ENCODE measurements around the gene COL5A3. TPM values are rescaled to one million over a fixed set of nuclear protein-coding genes. Genes with fewer than 3 reads are reported as not detected.
A peak's percentile ranks its signal among the peaks of the same experiment; 100 is the strongest.

Gene COL5A3
- polyA plus RNA-seq, 1 donor from 2014 or later = 0.11 TPM

DNA sequence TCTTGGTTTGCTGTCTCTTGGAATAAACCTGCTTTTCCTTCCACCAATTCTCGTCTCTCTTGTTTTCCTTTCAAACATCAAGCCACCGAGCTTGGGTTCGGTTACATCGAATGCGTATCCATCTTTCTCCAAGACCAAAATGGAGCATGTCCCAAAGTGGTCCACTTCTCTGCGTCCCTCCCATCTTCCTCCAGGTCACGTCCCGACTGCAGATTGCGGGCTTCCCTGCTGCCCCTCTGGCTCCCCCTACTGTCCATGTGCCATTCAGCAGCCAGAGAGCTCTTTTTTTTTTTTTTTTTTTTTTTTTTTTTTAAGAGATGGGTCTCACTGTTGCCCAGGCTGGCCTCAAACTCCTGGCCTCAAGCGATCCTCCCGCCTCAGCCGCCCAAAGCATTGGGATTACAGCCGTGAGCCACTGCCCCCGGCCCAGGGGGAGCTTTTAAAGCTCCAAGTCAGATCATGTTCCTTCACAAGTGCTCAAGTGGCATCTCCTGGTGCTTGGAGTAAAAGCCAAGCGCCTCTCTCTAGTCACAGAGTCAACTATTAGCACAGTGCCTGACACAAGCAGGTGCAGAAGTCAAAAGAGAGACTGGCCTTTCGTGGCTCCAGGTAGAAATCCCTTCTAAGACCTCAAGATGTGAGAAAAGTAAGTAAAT lies 10.0 kb downstream of the COL5A3 start:
- H3K36me3 ChIP-seq (ENCODE audit: insufficient read depth, low read length) = no peaks in the 10 kb centered on the region
- H3K79me2 ChIP-seq (replicated peaks; ENCODE audit: insufficient read depth, low read length) = no peaks in the 10 kb centered on the region
- H3K9me2 ChIP-seq (ENCODE audit: insufficient read depth, low read length) = no peaks in the 10 kb centered on the region
- no peak overlapping the region for H2AFZ ChIP-seq (ENCODE audit: low read depth, low read length)
- H3K27ac ChIP-seq (ENCODE audit: low read length) = no peak overlapping the region
- no peaks in the 10 kb centered on the region for H3K9me3 ChIP-seq (ENCODE audit: low read length)
- H3K9ac ChIP-seq (ENCODE audit: low read length) = no peak overlapping the region
- no peaks in the 10 kb centered on the region for H4K20me1 ChIP-seq (ENCODE audit: insufficient read depth)
- no peaks in the 10 kb centered on the region for H3K27me3 ChIP-seq (ENCODE audit: insufficient read depth, low read depth, low read length)
- H3F3A ChIP-seq (ENCODE audit: insufficient read depth, low read length, poor library complexity, severe bottlenecking) = no peaks in the 10 kb centered on the region
- H3K4me2 ChIP-seq (ENCODE audit: low read length) = no peak overlapping the region
- no peak for TF ChIP-seq MXI1 (conservative IDR thresholded peaks at IDR 0.05; ENCODE audit: poor library complexity, severe bottlenecking)
- no peak for TF ChIP-seq POLR2AphosphoS5 (IDR thresholded peaks at IDR 0.05)
- TF ChIP-seq, protein P1, sequence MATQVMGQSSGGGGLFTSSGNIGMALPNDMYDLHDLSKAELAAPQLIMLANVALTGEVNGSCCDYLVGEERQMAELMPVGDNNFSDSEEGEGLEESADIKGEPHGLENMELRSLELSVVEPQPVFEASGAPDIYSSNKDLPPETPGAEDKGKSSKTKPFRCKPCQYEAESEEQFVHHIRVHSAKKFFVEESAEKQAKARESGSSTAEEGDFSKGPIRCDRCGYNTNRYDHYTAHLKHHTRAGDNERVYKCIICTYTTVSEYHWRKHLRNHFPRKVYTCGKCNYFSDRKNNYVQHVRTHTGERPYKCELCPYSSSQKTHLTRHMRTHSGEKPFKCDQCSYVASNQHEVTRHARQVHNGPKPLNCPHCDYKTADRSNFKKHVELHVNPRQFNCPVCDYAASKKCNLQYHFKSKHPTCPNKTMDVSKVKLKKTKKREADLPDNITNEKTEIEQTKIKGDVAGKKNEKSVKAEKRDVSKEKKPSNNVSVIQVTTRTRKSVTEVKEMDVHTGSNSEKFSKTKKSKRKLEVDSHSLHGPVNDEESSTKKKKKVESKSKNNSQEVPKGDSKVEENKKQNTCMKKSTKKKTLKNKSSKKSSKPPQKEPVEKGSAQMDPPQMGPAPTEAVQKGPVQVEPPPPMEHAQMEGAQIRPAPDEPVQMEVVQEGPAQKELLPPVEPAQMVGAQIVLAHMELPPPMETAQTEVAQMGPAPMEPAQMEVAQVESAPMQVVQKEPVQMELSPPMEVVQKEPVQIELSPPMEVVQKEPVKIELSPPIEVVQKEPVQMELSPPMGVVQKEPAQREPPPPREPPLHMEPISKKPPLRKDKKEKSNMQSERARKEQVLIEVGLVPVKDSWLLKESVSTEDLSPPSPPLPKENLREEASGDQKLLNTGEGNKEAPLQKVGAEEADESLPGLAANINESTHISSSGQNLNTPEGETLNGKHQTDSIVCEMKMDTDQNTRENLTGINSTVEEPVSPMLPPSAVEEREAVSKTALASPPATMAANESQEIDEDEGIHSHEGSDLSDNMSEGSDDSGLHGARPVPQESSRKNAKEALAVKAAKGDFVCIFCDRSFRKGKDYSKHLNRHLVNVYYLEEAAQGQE (IDR thresholded peaks at IDR 0.05; ENCODE audit: borderline replicate concordance) = no peak
- TF ChIP-seq, protein P2, sequence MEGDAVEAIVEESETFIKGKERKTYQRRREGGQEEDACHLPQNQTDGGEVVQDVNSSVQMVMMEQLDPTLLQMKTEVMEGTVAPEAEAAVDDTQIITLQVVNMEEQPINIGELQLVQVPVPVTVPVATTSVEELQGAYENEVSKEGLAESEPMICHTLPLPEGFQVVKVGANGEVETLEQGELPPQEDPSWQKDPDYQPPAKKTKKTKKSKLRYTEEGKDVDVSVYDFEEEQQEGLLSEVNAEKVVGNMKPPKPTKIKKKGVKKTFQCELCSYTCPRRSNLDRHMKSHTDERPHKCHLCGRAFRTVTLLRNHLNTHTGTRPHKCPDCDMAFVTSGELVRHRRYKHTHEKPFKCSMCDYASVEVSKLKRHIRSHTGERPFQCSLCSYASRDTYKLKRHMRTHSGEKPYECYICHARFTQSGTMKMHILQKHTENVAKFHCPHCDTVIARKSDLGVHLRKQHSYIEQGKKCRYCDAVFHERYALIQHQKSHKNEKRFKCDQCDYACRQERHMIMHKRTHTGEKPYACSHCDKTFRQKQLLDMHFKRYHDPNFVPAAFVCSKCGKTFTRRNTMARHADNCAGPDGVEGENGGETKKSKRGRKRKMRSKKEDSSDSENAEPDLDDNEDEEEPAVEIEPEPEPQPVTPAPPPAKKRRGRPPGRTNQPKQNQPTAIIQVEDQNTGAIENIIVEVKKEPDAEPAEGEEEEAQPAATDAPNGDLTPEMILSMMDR (IDR thresholded peaks at IDR 0.05; ENCODE audit: poor library complexity, severe bottlenecking) = peak; percentile 74
- TF ChIP-seq RAD21 (conservative IDR thresholded peaks at IDR 0.05) = peak; percentile 49
- peak; percentile 59 for TF ChIP-seq SMC3 (conservative IDR thresholded peaks at IDR 0.05; ENCODE audit: poor library complexity)
- H3K4me3 ChIP-seq (ENCODE audit: low read length) = no peak overlapping the region

DNA sequence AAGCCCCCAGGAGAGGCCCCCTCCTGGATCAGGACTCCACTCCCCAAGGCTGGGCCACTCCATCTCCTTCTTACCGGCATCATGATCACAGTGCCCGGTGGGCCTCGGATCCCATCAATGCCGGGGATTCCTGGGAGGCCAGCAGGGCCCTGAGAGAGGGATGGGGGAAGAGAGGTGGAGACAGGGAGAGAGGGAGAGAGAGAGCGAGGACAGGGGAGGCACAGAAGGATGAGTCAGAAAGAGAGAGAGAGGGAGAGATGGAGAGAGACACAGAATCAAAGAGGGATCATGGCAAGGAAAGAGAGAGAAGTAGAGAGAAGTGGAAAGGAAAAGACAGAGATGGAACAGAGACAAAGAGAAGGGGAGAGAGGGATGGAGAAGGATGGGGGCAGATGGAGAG lies 13.8 kb downstream of the COL5A3 start:
- Histone ChIP-seq H3K27ac (ENCODE audit: low read length) (no peak overlapping the region), H3K4me3 (ENCODE audit: low read length) (no peak overlapping the region), H3K36me3 (ENCODE audit: insufficient read depth, low read length) (no peaks in the 10 kb centered on the region), H3F3A (ENCODE audit: insufficient read depth, low read length, poor library complexity, severe bottlenecking) (no peaks in the 10 kb centered on the region), H3K27me3 (ENCODE audit: insufficient read depth, low read depth, low read length) (no peaks in the 10 kb centered on the region), H3K79me2 (replicated peaks; ENCODE audit: insufficient read depth, low read length) (no peaks in the 10 kb centered on the region), H3K9ac (ENCODE audit: low read length) (no peak overlapping the region), H3K9me2 (ENCODE audit: insufficient read depth, low read length) (no peaks in the 10 kb centered on the region), H3K4me2 (ENCODE audit: low read length) (no peak overlapping the region), H4K20me1 (ENCODE audit: insufficient read depth) (no peaks in the 10 kb centered on the region), H3K9me3 (ENCODE audit: low read length) (no peaks in the 10 kb centered on the region), H2AFZ (ENCODE audit: low read depth, low read length) (no peak overlapping the region)
- TF ChIP-seq, protein P2 (IDR thresholded peaks at IDR 0.05; ENCODE audit: poor library complexity, severe bottlenecking) = no peak
- TF ChIP-seq SMC3 (conservative IDR thresholded peaks at IDR 0.05; ENCODE audit: poor library complexity) (no peak), RAD21 (conservative IDR thresholded peaks at IDR 0.05) (no peak), EP300 (conservative IDR thresholded peaks at IDR 0.05; ENCODE audit: poor library complexity, severe bottlenecking) (no peak)
- TF ChIP-seq, protein P1 (IDR thresholded peaks at IDR 0.05; ENCODE audit: borderline replicate concordance) = no peak

All from neural cell (in vitro differentiated cells).